NAMALWA (cell line): ENCODE measurements around the gene CLIP2.
"Not testable (repeated sequence)": the region's sequence is repeated elsewhere in the genome, so short reads cannot be mapped to it uniquely, and the experiment has no call there.

ENCODE experiments used
- DNase-seq: peaks from one replicate; pipeline ENCODE4 v3.0.0-alpha.2; 2015; ENCODE audit warnings: low spot score

CLIP2 gene

DNA sequence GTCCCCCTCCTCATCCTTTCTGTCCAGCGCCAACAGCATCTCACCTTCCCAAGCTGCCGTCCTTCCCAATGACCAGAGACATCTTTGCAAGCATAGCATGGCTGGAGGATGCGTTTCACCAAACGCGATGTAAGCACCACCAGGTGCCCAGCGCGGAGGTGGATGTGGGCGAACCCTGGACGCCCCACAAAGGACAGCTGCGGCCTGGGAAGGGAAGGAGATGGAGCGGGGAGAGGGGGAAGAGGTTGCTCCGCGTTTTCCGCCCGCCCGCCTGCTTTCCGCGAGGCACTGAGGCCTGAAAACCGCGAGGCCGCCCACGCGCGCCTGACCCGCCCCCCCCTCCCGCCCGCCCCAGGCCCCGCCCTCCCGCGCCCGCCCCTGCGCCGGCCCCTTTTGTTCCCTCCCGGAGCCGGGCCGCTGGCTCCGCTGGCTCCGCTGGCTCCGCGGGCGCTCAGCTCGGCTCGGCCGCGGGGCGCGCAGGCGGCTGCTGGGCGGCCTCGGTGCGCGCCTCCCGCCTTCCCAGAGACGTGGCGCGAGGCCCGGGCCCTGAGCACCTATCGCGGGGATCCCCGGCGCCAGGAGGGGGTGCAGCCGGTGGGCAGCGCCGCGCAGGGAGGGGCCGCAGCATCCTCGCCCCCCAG, at the start of gene CLIP2:
Gene CLIP2, plus strand, starts transcription at position 390 of the 641 bp plus-strand sequence. CDS start 28,140 bp downstream, outside the sequence.
- peak; percentile 72 for DNase-seq

DNA sequence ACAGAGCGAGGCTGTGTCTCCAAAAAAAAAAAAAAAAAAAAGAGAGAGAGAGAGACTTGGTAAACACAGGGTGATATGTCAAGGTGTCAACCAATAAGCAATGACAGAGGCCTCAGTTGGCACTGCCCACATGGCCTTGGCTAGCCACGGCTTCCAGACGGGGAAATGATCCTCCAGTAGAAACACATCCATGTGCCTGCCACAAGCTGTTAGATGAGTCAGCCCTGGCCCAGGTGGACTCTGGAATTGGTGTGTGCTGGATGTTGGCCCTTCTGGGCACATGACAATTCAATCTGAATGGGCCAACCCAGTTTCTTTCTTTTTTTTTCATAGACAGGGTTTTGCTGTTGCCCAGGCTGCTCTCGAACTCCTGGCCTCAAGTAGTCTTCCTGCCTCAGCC, 48.7 kb upstream of the CLIP2 start:
- no peak for DNase-seq

DNA sequence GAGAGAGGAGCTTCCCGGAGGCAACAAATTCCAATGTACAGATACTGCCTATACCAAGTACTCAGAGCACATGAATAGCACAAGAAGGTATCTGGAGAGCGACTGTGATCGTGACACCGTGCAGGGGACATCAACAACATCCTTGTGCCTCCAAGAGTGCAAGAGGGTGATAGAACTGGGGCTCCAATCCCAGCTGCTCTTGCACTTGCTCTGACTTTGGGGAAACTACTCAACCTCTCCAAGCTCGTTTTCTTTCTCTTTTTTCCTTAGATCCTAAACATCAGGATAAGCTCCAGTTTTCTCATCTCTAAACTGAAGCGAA, 47.1 kb upstream of the CLIP2 start:
- DNase-seq, result no peak

DNA sequence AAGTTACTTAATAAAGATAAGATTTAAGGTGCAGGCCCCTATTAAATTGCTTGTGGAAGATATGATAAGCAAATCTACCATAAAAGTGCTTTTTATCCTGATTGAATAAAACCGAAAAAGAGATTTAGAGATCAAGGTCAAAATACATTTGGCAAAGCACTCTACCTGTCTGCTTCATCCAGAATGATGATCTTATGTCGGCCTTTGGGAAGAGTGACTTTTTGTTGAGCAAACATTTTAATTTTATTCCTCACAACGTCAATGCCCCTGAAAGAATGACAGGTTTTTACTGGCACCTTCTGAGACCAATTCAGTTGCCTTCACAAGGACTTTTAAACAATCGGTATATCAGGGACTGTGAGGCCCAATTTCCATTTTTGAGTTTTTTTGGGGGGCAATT, 42.7 kb upstream of the CLIP2 start:
- no peak for DNase-seq

DNA sequence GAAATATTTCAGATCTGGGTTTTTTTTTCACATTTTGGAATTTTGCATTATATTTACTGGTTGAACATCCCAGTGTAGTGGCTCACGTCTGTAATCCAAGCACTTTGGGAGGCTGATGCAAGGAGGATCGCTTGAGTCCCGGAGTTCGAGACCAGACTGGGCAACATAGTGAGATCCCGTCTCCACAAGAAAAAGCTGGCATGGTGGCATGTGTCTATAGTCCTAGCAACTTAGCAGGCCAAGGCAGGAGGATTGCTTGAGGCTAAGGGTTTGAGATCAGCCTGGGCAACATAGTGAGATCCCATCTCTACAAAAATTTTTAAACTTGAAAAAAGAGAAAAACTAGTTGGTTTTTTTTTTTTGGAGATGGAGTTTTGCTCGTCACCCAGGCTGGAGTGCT, 41.1 kb upstream of the CLIP2 start:
- DNase-seq, result no peak

DNA sequence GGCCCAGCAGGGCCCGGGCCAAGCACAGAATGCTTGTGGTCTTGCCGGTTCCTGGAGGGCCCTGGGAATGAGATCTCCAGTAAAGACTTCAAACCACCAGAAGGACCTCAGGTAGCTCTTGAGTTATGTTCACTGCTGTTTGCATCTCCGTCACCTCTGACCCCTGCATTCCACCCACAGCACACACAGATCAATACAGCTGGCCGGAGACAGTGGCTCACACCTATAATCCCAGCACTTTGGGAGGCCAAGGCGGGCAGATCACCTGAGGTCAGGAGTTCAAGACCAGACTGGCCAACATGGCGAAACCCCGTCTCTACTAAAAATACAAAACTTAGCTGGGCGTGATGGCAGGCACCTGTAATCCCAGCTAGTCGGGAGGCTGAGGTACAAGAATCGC, 40.1 kb upstream of the CLIP2 start:
- DNase-seq, result not testable (repeated sequence)

DNA sequence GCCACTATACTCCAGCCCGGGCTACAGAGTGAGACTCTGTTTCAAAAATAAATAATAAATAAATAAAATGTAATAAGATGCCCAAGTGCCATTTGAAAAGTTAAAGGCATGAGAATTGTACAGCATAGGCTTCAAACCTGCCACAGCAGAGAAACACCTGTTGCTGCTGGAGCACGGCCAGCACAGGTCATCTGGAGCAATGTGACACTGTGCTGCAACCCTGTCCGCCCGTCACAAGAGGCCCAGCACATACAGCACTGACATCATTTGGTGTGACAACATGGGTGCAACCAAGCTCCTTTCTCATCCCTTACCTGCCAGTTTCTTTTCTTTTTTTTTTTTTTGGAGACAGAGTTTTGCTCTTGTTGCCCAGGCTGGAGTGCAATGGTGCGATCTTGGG, 36.3 kb upstream of the CLIP2 start:
- peak; percentile 24 for DNase-seq

DNA sequence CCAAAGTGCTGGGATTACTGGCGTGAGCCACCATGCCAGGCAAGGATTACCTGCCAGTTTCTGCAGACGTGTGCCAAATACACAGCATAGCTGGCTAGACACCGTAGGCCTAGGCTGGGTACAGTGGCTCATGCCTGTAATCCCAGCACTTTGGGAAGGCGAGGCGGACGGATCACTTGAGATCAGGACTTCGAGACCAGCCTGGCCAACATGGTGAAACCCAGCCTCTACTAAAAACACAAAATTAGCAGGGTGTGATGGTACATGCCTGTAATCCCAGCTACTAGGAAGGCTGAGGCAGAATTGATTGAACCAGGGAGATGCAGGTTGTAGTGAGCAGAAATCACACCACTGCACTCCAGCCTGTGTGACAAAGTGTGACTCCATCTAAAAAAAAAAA, 35.9 kb upstream of the CLIP2 start:
- peak; percentile 39 for DNase-seq

DNA sequence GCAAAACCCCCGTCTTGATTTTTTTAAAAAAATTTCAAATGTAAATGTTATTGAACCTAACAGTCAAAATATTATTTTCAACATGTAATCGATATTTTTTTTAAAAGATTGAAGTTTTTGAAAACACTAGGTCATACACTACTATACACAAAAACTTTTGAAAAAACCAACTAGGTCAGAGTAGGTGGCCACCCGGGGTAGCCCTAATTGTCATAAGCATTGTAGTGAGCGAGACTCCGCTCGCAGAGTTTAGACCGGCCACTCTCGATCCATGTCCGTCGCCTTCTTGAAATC, 35.4 kb upstream of the CLIP2 start:
- peak; percentile 46 for DNase-seq

DNA sequence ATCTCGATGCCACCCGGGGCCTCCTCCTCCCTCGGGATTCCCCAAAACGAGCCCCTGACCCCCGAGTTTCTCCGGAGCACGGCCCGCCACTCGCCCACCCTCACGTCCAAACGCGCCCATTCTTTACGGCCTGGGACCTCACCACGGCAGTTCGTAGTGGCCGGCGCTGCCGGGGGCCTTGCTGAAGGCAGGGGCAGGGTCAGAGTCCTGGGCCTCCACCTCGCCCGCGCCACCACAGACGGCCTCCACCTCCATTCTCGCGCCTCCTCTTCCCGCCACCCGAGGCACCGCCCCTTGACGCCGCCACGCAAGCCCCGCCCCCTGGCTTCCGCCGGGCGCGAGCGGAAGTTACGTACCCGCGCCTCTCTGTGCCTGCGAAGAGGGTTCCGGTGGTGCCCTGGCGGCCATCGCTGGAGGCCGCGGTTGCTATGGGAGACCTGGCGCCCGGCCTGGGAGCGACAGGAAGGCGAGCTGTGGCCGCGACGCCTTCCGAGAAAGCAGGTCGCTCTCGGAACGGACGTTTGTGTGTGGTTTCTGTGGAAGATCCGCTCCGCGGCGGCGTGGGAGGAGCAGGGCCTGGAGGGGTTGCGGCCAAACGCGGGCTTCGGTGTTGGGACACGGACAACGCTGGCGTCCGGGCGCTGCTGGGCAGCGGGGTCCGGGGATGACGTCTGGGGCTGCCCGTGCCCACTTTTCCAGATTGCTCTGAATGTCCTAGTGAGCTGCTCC, 34.9 kb upstream of the CLIP2 start, which contains the start of gene RFC2:
Gene RFC2, minus strand, starts transcription at position 271 of the 729 bp plus-strand sequence. Its CDS starts 16 bp downstream, at position 255.
- peak; percentile 99 for DNase-seq

DNA sequence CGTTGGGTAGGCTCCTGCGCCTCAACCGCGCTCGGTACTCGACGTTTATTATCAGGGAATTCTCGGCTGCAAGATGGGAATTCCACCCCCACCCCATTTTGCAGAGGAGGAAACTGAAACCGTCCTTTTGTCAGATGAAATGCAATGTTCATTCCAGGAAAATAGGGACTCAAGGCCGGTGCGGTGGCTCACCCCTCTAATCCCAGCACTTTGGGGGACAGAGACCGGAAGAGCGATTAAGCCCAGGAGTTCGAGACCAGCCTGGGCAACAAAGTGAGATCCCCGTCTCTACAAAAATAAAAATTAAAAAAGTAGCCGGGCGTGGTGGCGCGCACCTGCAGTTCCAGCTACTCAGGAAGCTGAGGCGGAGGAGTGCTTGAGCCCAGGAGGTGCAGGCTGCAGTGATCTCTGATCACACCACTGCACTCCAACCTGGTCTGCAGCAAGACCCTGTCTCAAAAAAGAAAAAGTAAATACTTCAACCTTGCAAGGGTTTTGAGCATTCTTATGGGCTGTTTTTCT, 34.3 kb upstream of the CLIP2 start:
- no peak for DNase-seq

DNA sequence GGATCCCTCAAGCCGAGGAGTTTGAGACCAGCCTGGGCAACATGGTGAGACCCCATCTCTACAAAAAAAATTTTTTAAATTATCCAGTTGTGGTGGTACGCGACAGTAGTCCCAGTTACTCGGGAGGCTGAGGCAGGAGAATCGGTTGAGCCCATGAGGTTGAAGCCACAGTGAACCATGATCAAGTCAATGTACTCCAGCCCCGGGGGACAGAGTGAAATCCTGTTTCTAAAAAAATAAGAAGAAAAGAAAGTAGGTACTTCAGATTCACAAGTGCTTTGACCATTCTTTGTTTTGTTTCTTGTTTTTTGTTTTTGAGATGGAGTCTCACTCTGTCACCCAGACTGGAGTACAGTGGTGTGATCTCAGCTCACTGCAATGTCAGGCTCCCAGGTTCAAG, 33.7 kb upstream of the CLIP2 start:
- not testable (repeated sequence) for DNase-seq

DNA sequence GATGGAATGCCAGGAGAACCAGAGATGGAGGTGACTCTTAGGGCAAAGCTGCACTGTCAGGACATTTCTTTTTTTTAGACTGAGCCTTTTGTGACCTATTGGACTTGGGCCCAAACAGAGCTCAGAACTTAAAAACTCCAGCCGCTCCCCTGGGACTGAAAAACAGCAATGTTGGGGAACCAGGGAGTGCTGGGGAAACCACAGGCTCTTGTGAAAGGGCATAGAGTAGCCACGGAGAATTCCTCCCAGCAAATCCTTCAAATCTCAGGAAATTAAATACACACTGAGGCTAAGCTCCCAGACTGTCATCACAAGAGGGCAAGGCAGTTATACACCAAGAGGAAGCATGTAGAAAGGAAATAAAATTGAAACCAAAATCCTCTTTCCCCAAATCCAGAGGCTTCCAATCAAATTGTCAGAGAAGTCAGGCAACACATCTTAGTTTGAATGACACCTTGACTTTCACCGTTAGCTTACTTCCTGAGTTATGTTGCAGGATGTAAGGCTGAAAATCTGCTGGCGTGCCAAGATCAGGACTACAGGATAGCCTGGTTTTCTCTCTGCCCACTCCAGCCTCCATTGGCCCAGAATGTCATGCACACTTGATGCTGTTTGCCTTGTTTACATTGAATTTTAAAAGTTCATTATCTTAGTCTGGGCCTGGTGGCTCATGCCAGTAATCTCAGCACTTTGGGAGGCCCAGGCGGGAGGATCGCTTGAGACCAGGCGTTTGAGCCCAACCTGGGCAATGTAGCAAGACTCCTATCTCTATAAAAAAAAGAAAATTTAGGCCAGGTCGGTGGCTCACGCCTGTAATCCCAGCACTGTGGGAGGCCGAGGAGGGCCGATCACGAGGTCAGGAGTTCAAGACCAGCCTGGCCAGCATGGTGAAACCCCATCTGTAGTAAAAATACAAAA, 32.5 kb upstream of the CLIP2 start:
- DNase-seq, result peak; percentile 9

DNA sequence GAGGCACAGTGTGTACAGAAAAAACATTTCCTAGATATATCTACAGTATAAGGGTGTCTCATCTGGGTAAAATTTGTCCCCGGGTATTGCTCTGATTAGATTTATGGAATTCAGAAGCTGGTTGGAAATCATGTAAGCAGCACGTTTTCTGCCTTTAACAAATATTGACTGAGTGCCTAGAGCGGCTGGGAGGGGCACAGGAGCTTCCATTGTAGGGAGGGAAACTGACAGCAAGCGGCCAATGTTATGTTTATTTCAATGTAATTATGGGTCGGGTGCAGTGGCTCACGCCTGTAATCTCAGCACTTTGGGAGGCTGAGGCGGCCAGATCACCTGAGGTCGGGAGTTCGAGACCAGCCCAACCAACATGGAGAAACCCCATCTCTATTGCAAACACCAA, 30.6 kb upstream of the CLIP2 start:
- no peak for DNase-seq

DNA sequence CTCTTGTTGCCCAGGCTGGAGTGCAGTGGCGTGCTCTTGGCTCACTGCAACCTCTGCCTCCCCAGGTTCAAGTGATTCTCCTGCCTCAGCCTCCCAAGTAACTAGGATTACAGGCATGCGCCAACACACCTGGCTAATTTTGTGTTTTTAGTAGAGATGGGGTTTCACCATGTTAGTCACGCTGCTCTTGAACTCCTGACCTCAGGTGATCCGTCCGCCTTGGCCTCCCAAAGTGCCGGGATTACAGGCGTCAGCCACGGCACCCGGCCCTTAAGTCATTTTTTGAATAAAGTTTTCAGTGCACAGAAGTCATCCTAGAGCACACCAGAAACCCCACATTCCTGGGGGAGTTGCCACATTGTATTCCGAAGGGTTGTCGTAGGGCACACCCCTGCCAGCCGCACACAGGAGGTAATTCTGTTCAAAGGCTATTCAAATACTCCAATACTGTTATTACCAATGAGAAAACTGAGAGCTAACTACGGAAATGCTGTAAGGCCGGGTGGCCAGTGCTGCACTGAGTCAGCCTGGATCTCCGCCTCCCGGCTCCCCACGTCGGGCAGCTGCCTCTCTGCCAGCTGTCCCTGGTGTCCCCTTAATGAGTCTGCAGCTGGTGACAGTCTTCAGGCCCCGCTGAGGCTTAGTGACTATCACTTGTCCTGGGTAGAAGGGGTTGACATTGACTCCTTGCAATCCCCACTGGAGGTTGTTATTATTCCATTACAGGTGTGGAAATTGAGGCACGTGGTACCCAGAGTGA, 26.4 kb upstream of the CLIP2 start:
- no peak for DNase-seq

DNA sequence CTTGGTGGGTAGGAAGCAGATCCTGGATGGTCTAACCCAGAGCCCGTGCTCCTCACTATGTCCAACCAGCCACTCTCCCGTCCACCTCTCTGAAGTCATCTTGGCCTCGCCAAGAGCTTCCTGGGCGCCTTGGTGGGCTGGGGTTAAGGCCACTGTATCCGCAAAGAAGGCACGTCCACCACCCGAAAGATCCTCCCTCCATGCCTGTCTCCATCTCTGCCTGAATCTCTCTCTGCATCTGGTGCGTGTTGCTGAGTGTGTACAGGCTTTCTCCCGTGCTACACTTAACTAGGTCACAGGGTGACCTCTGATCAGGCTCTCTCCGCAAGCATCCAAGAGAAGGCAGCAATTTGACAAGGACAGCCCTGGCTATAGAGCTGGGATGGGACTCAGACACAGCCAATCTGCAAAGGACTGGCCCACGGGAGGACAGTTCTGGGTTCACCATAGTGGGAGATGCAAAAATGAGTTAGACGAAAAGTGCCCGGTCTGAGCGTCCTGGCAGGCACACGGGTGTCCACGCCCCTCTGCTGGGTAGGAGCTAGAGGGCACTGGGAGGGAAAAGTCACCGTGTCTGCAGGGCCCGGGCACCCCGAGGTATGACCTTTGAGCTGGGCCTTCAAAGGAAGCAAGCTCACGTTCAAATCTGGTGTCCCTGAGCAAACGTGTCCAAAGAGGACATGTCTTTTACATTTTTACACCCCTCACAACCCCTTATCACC, 25.6 kb upstream of the CLIP2 start:
- DNase-seq, result no peak

DNA sequence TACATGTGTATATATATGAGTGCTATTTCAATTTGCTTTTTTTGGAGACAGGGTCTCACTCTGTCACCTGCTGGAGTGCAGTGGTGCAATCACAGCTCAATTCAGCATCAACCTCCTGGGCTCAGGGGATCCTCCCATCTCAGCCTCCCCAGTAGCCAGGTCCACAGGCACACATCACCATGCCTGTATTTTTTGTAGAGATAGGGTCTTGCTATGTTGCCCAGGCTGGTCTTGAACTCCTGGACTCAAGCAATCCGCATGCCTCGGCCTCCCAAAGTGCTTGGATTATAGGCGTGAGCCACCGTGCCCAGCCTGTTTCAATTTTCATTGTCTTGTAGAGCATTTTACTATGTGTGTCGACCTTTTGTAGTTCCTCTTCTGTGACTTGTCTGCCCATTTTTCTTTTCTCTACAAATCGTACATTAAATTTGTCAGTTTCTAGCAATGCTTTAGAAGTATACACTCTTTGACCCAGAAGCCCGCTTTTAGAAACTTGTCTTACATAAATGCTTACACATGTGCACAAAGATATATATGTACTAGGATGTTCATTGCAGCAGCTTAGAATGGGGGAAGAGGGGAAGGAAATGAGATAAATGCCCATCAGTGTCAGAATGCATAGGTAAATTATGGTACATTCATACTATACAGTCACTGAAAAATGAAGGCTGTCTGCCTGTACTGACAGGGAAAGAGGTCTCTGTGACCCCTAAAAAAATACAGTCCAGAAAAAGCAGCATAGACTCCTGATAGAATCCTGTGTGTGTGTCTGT, 22.8 kb upstream of the CLIP2 start:
- DNase-seq, result peak; percentile 21

DNA sequence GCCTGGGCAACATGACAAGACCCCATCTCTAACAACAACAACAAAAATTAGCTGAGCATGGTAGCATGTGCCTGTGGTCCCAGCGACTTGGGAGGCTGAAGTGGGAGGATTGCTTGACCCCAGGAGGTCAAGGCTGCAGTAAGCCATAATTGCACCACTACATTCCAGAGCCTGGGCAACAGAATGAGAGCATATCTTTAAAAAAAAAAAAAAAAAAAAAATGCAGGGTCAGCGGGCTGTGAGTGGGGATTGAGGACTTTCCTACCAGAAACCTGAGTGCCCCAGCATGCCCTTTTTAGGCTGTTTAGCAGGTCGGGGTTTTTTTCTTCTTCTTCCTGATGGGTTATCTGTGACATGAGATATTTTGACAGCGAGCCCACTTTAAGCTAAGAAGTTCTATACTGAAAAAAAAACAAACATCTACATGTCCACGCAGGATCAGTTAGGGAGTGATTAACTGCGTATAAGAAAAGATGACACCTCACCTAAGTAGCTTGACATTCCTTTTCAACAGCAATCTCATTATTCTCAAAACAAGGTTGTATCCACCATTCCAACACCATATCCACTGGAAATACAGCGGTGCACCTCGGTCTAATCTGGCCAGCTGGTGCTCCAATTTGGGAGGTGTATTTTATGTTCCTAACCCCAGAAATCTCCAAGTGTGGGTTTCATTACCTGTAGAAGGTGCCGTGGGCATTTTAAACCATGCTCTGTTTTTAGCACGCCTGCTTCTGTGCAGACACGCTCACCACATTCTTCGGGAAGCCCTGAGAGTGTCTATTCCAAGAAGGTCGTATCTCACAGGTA, 21.2 kb upstream of the CLIP2 start:
- peak; percentile 2 for DNase-seq

DNA sequence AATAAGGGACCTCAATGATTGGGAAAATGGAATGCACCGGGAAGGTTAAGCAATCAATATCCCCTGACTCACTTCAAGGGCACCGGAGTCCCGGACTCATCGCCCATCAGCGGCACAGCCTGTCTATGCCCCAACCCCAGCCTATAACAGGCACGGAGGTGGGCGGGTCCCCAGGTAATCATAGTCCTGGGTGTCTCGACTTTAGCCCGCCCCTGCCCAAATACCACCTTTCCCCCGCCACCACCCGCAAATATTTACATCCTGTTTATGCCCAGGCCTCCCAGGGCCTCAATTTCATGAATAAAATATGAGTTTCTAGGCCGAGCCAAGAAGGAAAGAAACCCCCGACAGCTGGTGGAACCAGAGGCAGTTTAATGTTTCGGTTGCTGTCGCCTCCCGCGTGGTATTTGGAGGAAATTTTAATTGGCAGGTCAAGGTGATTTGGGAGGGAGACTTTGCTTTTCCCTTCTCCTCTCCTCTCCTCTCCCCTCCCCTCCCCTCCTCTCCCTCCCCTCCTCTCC, 19.4 kb upstream of the CLIP2 start:
- DNase-seq, result peak; percentile 83
